Astrocyte of the cerebellum (primary cell): Measurements from ENCODE around the gene BCL3.

Source experiments
- DNase-seq: peaks from one replicate; pipeline ENCODE4 v3.0.0-alpha.2; 2011; ENCODE audit warnings: low read depth
- H3K4me3 ChIP-seq: 2 replicates; pipeline ENCODE4 v1.5.1; 2011; ENCODE audit warnings: mild to moderate bottlenecking, low read depth, low read length, moderate library complexity
- in situ Hi-C: cut with HindIII; loops from 2 replicates; pipeline ENCODE4 v1.10.0; 2017; ENCODE audit warnings: low sequenced_read_pairs
- TF ChIP-seq, protein P1 (sequence below): IDR thresholded peaks from 2 replicates; pipeline ENCODE4 v1.5.1; 2012; ENCODE audit warnings: low read length, low read depth, moderate library complexity, mild to moderate bottlenecking; ENCODE audit errors: missing control alignments

BCL3 gene

DNA sequence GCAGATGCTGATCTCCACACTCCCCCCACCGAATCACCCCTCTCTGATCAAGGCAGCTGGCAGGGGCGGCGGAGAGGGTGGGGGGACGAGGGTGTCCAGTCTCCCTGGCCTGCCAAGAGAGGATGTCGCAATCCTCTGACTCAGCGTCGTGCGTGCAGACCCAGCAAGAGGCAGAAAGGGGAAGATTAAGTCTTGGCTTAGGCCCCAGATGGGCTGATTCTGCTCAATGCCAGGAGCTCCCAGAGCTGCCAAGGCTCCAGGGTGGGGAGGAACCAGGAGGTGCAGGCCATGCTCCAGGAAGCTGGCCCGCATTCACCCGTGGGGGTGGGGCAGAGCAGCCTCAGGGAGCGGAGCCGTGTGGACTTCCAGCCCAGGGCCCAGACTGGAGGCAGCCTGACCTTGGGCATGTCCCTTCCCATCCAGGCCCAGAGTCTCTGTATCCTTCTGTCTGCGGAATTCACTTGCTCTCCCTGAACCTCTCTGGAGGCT is 6.6 kb upstream of the BCL3 start:
- TF ChIP-seq, protein P1, sequence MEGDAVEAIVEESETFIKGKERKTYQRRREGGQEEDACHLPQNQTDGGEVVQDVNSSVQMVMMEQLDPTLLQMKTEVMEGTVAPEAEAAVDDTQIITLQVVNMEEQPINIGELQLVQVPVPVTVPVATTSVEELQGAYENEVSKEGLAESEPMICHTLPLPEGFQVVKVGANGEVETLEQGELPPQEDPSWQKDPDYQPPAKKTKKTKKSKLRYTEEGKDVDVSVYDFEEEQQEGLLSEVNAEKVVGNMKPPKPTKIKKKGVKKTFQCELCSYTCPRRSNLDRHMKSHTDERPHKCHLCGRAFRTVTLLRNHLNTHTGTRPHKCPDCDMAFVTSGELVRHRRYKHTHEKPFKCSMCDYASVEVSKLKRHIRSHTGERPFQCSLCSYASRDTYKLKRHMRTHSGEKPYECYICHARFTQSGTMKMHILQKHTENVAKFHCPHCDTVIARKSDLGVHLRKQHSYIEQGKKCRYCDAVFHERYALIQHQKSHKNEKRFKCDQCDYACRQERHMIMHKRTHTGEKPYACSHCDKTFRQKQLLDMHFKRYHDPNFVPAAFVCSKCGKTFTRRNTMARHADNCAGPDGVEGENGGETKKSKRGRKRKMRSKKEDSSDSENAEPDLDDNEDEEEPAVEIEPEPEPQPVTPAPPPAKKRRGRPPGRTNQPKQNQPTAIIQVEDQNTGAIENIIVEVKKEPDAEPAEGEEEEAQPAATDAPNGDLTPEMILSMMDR: no peak
- H3K4me3 ChIP-seq: no peak overlapping the region
- in situ Hi-C loops: no loop called here
- peak; percentile 99 for DNase-seq

DNA sequence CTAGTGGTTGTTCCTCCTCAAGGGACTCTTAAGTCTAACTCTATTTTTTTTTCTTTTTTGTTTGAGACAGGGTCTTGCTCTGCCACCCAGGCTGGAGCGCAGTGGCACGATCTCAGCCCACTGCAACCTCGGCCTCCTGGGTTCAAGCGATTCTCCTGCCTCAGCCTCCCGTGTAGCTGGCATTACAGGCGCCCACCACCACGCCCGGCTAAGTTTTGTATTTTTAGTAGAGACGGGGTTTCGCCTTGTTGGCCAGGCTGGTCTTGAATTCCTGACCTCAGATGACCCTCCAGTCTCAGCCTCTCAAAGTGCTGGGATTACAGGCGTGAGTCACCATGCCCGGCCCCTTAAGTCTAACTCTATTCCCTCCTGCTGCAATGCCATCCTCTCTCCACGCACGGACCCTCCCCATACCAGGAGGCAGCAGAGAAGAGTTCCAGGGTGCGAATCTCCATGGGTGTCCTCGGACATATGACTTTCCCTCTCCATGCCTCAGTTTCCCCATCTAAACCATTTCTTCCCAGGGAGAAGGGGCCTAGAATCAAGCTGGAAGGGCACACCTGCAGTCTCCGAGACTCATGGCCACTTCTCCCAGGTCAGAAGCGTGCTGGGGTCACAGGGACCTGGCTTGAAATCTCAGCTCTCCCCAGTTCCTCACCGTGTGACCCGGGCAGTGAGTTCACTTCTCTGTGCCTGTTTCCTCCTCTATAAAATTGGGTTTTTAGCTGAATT is 6.0 kb upstream of the BCL3 start:
- DNase-seq: no peak
- H3K4me3 ChIP-seq: no peak overlapping the region
- TF ChIP-seq, protein P1: no peak
- in situ Hi-C loops: no loop called here

DNA sequence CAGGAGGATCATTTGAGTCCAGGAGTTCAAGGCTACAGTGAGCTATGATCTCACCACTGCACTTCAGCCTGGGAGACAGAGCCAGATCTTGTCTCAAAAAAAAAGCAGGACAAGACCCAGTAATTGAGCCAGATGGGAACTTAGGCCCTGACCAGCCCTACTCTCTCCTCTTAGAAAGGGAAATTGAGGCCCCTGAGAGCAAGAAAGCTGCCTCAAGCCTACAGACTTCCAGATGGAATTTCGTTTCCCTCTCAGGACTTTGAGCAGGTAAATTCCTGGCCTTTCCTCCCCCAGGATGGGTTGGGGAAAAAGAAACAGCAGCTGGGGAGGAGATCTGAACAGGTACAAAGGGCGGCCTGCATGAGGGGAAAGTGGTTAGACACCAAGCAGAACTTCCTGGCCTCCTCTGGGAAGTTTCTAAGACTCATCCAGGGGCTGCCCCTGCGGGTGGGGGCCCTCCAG is 3.6 kb upstream of the BCL3 start:
- TF ChIP-seq, protein P1: no peak
- H3K4me3 ChIP-seq: no peak overlapping the region
- DNase-seq: no peak
- in situ Hi-C loops: no loop called here

DNA sequence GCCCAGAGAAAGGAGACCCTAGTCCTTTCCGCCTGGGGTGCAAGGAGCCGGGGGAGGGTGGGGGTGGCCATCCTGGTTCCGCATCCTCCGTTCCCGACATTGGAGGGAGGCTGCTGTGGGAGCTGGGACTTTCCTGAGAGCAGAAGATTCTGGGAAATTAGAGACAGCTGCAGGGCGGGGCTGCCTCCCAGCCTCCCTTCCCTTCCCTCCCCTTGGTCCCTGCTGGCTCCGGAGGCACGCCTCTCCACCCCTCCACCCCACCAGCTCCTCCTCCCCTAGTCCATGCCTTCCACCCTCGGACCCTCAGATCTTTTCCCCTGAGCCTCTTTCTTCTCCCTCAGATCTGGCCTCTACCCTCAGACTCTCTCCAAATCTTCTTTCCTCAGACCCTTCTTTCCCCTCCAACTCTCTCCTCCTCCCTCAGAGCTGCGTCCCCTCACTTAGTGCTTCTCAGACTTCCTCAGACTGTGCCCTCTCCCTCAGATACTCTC is 3.1 kb upstream of the BCL3 start:
- no peak for DNase-seq
- TF ChIP-seq, protein P1: no peak
- no peak overlapping the region for H3K4me3 ChIP-seq
- in situ Hi-C loops: no loop called here

DNA sequence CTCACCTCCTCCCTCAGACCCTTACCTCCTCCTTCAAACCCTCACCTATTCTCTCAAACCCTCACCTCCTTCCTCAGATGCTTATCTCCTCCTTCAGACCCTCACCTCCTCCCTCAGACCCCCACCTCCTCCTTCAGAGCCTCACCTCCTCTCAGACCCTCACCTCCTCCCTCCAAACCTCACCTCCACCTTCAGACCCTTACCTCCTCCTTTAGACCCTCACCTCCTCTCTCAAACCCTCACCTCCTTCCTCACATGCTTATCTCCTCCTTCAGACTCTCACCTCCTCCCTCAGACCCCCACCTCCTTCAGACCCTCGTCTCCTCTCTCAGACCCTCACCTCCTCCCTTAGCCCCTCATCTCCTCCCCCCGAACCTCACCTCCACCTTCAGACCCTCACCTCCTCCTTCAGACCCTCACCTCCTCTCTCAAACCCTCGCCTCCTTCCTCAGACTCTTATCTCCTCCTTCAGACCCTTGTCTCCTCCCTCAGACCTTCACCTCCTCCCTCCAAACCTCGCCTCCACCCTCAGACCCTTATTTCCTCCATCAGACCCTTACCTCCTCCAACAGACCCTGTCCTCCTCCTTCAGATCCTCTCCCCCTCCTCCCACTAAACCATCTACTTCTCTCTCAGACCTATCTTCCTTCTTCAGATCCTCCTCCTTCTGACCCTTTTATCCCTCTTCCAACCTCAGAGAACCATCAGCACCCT is 2.5 kb upstream of the BCL3 start:
- H3K4me3 ChIP-seq: no peak overlapping the region
- no peak for DNase-seq
- TF ChIP-seq, protein P1: no peak
- in situ Hi-C loops: no loop called here

DNA sequence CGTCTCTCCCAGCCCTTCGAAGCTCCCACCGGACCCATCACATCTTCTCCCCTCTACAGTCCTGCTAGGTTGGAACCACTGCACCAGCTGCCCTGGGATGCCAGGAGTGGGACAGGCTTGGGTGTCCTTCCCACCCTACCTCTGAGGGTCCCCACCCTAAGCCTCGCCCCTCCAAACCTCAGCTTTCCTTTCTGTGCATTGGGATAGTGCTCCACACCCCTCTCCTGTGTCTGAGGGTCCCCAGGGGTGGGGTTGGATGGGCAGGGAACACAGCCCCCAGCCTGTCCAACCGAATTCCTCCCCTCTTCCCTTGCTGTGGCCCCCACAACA is 1.9 kb upstream of the BCL3 start:
- no peak overlapping the region for H3K4me3 ChIP-seq
- TF ChIP-seq, protein P1: no peak
- DNase-seq: no peak
- in situ Hi-C loops: no loop called here
